CD4-positive, alpha-beta T cell (primary cell): ENCODE data around the gene EFEMP2. TPM values are rescaled to one million over a fixed set of nuclear protein-coding genes. Genes with fewer than 3 reads are reported as not detected.
A peak's percentile ranks its signal among the peaks of the same experiment; 100 is the strongest.
"Not testable (repeated sequence)": the region's sequence is repeated elsewhere in the genome, so short reads cannot be mapped to it uniquely, and the experiment has no call there.

Source experiments
- ATAC-seq: fragments of 200-7000 bp; cut with Tn5 transposase; one replicate; pipeline ENCODE4 v1.10.0; 2022; ENCODE audit warnings: mild to moderate bottlenecking; ENCODE audit not compliant: poor library complexity
- CTCF ChIA-PET: fragments of 350-600 bp; sonication (Branson Sonifier 250); formaldehyde crosslinking; loops from one replicate; lab custom pipeline; 2021; ENCODE audit warnings: antibody characterized with exemption, inconsistent platforms; lab: Charles Lee
- POLR2A ChIA-PET: fragments of 350-600 bp; sonication (Branson Sonifier 250); formaldehyde crosslinking; loops from one replicate; lab custom pipeline; 2021; ENCODE audit warnings: antibody characterized with exemption, inconsistent platforms; lab: Charles Lee
- DNase-seq, 14 experiments: peaks; one replicate each; pipeline ENCODE4 v3.0.0-alpha.2; 2013 to 2020; ENCODE audit warnings: mixed read lengths in 2 of 14
- H3K27ac ChIP-seq, 2 donors: one replicate each; pipeline versions ENCODE4 v1.5.1 to v1.7.0; 2013; ENCODE audit warnings: low read length in 2 of 2, low read depth in 1 of 2, mild to moderate bottlenecking in 1 of 2
- H3K27me3 ChIP-seq, 2 experiments: 1 replicate in 1 of 2; 2 replicates in 1 of 2; pipeline versions ENCODE4 v1.6.1 to v1.7.0; 2013; ENCODE audit warnings: low read length in 2 of 2, control low read depth in 1 of 2, mild to moderate bottlenecking in 1 of 2, moderate library complexity in 1 of 2; ENCODE audit not compliant: insufficient read depth in 2 of 2, control insufficient read depth in 1 of 2
- H3K36me3 ChIP-seq: one replicate; pipeline ENCODE4 v1.6.1; 2013; ENCODE audit warnings: low read length, control low read depth; ENCODE audit not compliant: insufficient read depth
- H3K4me1 ChIP-seq: one replicate; pipeline ENCODE4 v1.6.1; 2013; ENCODE audit warnings: low read length, control low read depth; ENCODE audit not compliant: insufficient read depth
- H3K4me3 ChIP-seq: one replicate; pipeline ENCODE4 v1.5.1; 2013; ENCODE audit warnings: mild to moderate bottlenecking, low read length, moderate library complexity
- H3K9me3 ChIP-seq, 2 experiments: 1 replicate in 1 of 2; 2 replicates in 1 of 2; pipeline versions ENCODE4 v1.6.1 to v1.7.0; 2013; ENCODE audit warnings: low read length in 2 of 2, mild to moderate bottlenecking in 2 of 2, control low read depth in 1 of 2, moderate library complexity in 1 of 2; ENCODE audit not compliant: control insufficient read depth in 1 of 2, insufficient read depth in 1 of 2
- H3K27ac Mint-ChIP-seq: one replicate; pipeline ENCODE4 v1.8.0; 2020; ENCODE audit warnings: mixed read lengths
- H3K27me3 Mint-ChIP-seq: one replicate; pipeline ENCODE4 v1.8.0; 2021; ENCODE audit warnings: mixed read lengths
- H3K36me3 Mint-ChIP-seq: one replicate; pipeline ENCODE4 v1.8.0; 2021; ENCODE audit warnings: low read depth, mixed read lengths
- H3K4me1 Mint-ChIP-seq: one replicate; pipeline ENCODE4 v1.8.0; 2021; ENCODE audit warnings: low read depth, mixed read lengths
- H3K4me3 Mint-ChIP-seq: one replicate; pipeline ENCODE4 v1.8.0; 2020; ENCODE audit warnings: mild to moderate bottlenecking, mixed read lengths
- H3K9me3 Mint-ChIP-seq: one replicate; pipeline ENCODE4 v1.8.0; 2020; ENCODE audit warnings: mixed read lengths
- CTCF ChIP-seq: fragments of 200-600 bp; IDR thresholded peaks from one replicate; pipeline ENCODE4 v1.8.0; 2022; ENCODE audit warnings: antibody characterized with exemption, mild to moderate bottlenecking
- intact Hi-C, 2 experiments: fragments of 100-400 bp; cut with DNase I in 1 of 2; cut with micrococcal nuclease in 1 of 2; formaldehyde crosslinking; loops; one replicate each; pipeline versions ENCODE4 v1.15.1 to v1.9.0; 2023 to 2025; cut with DNase I, micrococcal nuclease
- total RNA-seq, 174 experiments: library from RNA in 2 of 174; stranded (reverse) in 2 of 174; gene quantifications; one replicate each; pipeline ENCODE4 v1.2.3 and lab custom pipeline; 2021 to 2026

Gene EFEMP2
- total RNA-seq, 2 experiments from 2014 or later = 5.2 to 5.9 TPM

GRCh38 chr11:65892661-65893317 lies 20.2 kb upstream of the EFEMP2 start:
- Mint-ChIP-seq H3K4me3 (peak overlapping the region; percentile 88), H3K27me3 (no peaks in the 10 kb centered on the region), H3K36me3 (peaks cover 16% of the 10 kb centered on the region), H3K4me1 (peaks cover 56% of the 10 kb centered on the region), H3K9me3 (no peaks in the 10 kb centered on the region), H3K27ac (peak overlapping the region; percentile 88)
- POLR2A ChIA-PET = interaction anchor here (0.6 to 5.8 kb wide), 5 partner anchors 33 to 188 kb away, joined by 3 to 34 read pairs (median 4); partner anchors contain the start of genes CFL1, KAT5 and MUS81
- Histone ChIP-seq H3K27ac (peak overlapping the region; percentile 11 to 60), H3K9me3 (no peaks in the 10 kb centered on the region), H3K27me3 (no peaks in the 10 kb centered on the region), H3K36me3 (no peaks in the 10 kb centered on the region), H3K4me1 (peaks cover 65% of the 10 kb centered on the region), H3K4me3 (no peak overlapping the region)
- CTCF ChIA-PET = interaction anchor here (0.9 to 1.7 kb wide), 4 partner anchors 8 to 113 kb away, joined by 3 to 4 read pairs (median 4); partner anchors contain the start of gene MUS81
- intact Hi-C loops = no loop called here
- no peak for ATAC-seq
- TF ChIP-seq CTCF = no peak
- no peak for DNase-seq

- Mint-ChIP-seq H3K27ac (peak overlapping the region; percentile 88), H3K4me1 (peaks cover 59% of the 10 kb centered on the region), H3K4me3 (peak overlapping the region; percentile 88), H3K36me3 (peaks cover 16% of the 10 kb centered on the region)
- H3K9me3 Mint-ChIP-seq, H3K36me3 ChIP-seq, H3K27me3 Mint-ChIP-seq, intact Hi-C loops, ATAC-seq, H3K27me3 ChIP-seq, H3K9me3 ChIP-seq: not testable (repeated sequence)
- peaks cover 71% of the 10 kb centered on the region for H3K4me1 ChIP-seq
- ChIA-PET CTCF (interaction anchor here (0.9 to 1.7 kb wide), 5 partner anchors 8 to 180 kb away, joined by 3 to 4 read pairs (median 4); partner anchors contain the start of genes KAT5 and MUS81), POLR2A (interaction anchor here (1.2 to 5.8 kb wide), 6 partner anchors 12 to 181 kb away, joined by 4 to 104 read pairs (median 24); partner anchors contain the start of genes C11orf68, CFL1, CTSW and DRAP1)
- peak in 2 of 14 experiments; percentile 42 to 50 for DNase-seq
- peak overlapping the region; percentile 78 for H3K4me3 ChIP-seq
- peak overlapping the region in 1 of 2 donors; percentile 58 for H3K27ac ChIP-seq
Observed at GRCh38 chr11:65892137-65892540, 19.5 kb upstream of the EFEMP2 start.

GRCh38 chr11:65891219-65892136 lies 18.9 kb upstream of the EFEMP2 start:
- peak overlapping the region; percentile 78 for H3K4me3 ChIP-seq
- CTCF ChIA-PET = interaction anchor here (1.0 to 5.2 kb wide), 16 partner anchors 7 to 421 kb away, joined by 3 to 80 read pairs (median 4); partner anchors contain the start of genes AP5B1, CFL1, FOSL1 and KAT5
- intact Hi-C loops = no loop called here
- no peaks in the 10 kb centered on the region for H3K36me3 ChIP-seq
- Mint-ChIP-seq H3K4me3 (peak overlapping the region; percentile 88), H3K4me1 (peaks cover 64% of the 10 kb centered on the region), H3K36me3 (peaks cover 20% of the 10 kb centered on the region), H3K27ac (peak overlapping the region; percentile 95), H3K27me3 (no peaks in the 10 kb centered on the region), H3K9me3 (no peaks in the 10 kb centered on the region)
- POLR2A ChIA-PET = interaction anchor here (0.7 to 5.8 kb wide), 37 partner anchors 9 to 795 kb away, joined by 3 to 248 read pairs (median 8); partner anchors contain the start of genes AP5B1, BANF1, C11orf68 and CFL1
- peak in 3 of 14 experiments; percentile 42 to 58 (median 51) for DNase-seq
- TF ChIP-seq CTCF = peak; percentile 8
- H3K27me3 ChIP-seq = no peaks in the 10 kb centered on the region
- no peaks in the 10 kb centered on the region for H3K9me3 ChIP-seq
- no peak for ATAC-seq
- peaks cover 72% of the 10 kb centered on the region for H3K4me1 ChIP-seq
- H3K27ac ChIP-seq = peak overlapping the region; percentile 58 to 88
